NCI-H524 treated with DMSO at 0.1 percent for 48 hours (cell line): ENCODE data around the gene MID1.
A peak's percentile ranks its signal among the peaks of the same experiment; 100 is the strongest.

Source experiments
- DNase-seq: peaks from one replicate; lab custom pipeline; 2025; lab: John Stamatoyannopoulos, UW

The MID1 gene

GRCh38 chrX:10620121-10620699, at the start of gene MID1:
MID1 (minus strand) TSS chrX:10620585; CDS start chrX:10567547, 53,038 bp downstream.
- DNase-seq, result peak; percentile 29

DNA sequence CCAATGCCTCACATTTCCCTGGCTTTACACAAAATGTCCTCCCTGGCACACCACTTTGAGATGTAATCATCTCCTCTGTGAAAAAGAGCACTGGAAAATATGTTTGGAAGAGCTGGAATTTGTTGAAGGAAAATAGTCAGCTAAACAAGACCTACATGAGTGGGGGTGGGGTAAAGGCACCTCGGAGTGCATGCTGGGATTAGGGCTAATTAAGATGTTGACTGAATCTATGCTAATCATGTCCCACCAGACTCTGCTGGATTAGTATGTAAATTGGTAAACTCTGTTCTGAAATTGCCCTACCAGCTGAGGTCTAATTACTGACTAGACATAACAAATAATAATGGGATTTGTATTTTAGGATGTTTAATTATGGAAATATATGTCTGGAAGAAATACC, 46.8 kb upstream of the MID1 start:
- DNase-seq, result peak; percentile 39

DNA sequence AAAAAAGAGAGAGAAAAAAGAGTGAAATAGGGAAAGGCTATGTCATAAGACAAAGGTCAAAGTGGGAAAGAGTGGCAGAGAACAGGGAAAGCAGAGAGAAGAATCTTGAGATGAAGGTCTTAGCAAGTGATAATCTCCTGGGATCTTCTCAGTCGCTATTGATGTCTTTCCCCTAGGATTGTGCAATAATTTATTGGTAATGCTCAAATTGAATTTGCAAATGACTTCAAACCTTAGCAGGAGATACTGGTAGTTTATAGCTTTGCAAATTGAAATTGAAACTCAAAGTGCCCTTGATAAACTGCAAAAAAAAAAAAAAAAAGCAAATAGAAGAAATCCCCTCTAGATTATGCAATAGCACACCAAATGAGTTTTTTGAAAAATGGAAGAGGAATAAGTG, 45.7 kb upstream of the MID1 start:
- no peak for DNase-seq

- DNase-seq, result no peak
Measured at GRCh38 chrX:10665681-10666080, 45.3 kb upstream of the MID1 start.

GRCh38 chrX:10660171-10660570, 39.8 kb upstream of the MID1 start:
- no peak for DNase-seq

- peak; percentile 80 for DNase-seq
Measured at GRCh38 chrX:10656214-10656613, 35.8 kb upstream of the MID1 start.

GRCh38 chrX:10654960-10655359, 34.6 kb upstream of the MID1 start:
- no peak for DNase-seq

DNA sequence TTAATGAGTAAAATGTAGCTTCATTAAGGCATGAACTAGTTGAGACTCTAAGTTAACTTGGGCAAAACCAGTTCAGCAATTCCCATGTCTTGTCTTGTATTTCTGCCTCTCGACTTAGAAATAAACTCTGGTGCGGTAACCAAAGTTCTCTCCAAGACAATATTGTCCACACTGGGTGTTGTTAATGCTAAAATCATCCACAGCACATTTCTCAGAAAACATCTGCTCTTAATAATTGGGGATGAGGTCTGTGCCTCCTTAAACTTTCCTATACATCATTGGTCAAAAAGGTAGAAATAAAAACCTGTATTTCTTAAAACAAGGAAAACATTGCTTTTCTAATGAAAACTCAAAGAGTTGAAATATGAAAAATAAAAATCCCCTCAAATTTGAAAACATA, 32.9 kb upstream of the MID1 start:
- no peak for DNase-seq

DNA sequence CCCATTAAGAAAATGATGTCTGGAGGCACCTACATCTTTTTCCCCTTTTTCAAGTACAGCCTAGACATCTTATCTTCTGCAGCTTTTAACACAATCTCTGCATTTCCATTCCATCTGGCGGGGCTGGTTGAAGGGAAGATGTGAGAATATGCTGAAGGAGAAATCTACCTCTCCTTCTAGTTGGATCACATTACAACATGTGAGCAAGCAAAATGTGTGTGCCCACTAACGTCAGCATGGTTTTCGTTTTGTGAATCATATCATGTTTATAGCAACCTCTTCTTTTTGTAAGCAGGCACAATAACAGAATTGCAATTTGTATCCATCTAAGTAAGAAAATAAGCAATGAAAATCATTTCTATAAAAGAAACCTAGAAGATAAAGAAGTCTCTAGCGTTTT, 28.9 kb upstream of the MID1 start:
- no peak for DNase-seq

DNA sequence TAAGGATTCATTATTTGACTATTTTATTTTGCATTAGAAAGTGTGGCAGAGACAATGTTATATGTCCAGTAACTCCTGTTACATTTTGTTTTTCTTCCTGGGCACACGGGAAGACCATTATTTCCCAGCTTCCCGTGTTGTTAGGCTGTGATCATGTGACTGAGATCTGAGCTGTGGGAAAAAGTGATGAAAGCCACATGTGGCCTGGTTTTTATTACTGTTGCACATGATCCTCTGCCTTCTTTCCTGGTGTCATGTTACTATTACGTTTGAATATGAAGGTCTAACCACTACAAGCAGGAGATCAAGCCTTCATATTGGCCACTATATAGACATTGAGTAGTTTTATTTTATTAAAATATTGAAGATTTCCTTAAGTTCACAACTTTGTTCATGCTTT, 28.2 kb upstream of the MID1 start:
- DNase-seq, result no peak

GRCh38 chrX:10636851-10637250, 16.5 kb upstream of the MID1 start:
- no peak for DNase-seq

DNA sequence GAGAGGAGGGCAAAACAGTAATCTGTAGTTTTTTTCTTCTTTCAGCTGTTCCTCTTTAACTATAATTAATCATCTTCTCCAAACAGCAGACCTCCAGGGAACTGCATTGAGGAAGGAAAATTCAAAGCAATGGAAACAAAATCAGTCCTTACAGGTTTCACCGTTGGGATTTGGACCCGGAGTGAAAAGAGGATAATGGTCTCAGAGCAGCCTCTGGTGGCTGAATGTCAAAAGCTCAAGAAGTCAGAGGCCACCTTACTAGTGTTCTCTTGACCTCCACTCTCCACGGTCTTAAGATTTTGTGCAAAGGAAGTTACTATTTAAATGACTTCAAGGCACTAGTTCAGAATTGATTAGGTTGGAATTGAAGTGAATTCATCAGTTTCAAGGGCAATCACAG, 16.0 kb upstream of the MID1 start:
- DNase-seq, result no peak

- DNase-seq, result no peak
Measured at GRCh38 chrX:10634392-10635161, 14.2 kb upstream of the MID1 start.

- DNase-seq, result no peak
Measured at GRCh38 chrX:10633722-10634121, 13.3 kb upstream of the MID1 start.

DNA sequence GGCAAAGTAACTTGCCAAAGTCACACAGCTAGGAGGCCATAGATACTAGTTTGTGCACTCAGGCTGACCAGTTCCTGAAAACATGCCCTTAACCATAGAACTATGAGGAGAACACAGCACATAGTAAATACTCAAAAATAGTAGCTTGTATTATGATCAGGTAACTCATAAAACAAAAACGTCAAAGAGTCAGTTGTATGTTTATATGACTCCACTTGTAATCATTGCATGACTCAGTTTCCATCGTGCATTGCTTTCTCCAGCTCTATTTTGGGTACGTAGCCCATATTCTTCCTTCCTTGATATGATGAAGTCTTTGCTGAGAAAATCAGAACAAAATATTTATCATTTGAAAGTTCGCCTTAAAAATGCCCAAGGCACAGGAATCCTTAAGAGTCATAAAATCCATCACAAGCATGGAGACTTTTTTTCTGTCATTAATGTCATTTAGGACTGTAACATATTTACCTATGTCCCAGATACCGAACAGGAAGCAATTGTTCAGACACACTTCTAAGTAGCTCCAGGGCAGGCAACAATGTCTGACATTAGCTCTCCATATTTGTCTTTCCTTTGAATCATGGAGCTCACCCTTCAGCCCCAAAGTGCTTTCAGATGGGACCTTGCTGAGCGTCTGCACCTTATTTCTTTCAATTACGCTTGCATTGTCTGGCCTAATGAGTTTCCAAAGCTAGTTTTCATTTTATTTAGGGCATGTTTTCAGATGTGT, 11.2 kb upstream of the MID1 start:
- DNase-seq, result no peak

GRCh38 chrX:10630320-10630719, 9.9 kb upstream of the MID1 start:
- no peak for DNase-seq

DNA sequence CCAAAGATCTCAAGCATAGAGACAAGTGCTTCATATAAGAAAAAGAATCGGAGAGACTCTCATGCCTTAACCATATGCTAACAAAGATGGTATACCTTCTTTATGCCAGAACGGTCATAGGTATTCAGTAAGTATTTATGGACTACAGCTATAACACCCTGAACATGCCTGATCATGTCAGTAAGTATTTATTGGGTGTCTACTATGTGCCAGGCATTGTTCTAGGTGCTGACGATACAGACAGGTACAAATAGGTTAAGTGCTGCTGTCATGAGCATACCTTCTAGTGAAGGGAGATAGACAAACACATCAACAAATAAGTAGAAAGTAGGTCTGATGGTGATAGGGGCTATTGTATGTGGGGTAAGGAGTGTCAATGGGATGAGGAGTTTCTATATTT, 9.5 kb upstream of the MID1 start:
- no peak for DNase-seq

DNA sequence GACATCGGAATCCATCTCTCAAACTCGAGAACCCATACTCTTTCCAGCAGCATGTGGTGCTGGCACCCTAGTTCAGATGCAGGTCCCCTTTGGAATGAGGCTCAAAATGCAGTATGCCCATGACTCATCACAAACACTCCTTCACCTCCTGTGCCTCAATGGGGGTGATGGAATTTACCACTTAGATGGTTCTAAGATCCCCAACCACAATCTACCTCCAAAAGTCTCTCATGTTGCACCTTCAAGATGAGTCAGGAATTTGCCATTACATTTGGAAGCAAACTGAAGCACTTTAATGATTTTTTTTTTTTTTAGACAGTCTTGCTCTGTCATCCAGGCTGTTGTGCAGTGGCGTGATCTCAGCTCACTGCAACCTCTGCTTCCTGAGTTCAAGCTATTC, 8.5 kb upstream of the MID1 start:
- no peak for DNase-seq

GRCh38 chrX:10622197-10622596, 1.8 kb upstream of the MID1 start:
- peak; percentile 83 for DNase-seq

GRCh38 chrX:10619425-10620046, 849 bp downstream of the MID1 start:
- no peak for DNase-seq

DNA sequence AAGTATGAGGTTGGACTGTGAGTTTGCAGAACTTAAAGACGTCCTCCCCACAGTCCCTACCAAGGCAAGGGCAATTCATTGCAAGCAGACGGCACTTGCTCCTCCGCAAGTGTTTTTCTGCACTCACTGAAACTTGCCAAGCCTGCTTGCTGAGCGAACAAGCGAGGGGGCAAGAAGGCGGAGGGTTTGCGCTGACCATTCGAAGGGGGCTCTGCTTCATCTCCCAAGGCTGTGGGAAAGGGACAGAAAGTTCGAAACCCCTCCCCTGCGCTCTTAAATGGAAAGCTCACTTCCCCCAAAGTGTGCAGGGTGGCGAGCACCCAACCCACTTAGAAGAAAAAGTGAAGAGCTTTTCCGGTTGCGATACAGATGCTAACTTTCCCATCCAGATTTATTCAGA, 1.4 kb downstream of the MID1 start:
- DNase-seq, result no peak

GRCh38 chrX:10617999-10618351, 2.4 kb downstream of the MID1 start:
- no peak for DNase-seq
